Measurements from ENCODE around the gene SAA2. TPM values are rescaled to one million over a fixed set of nuclear protein-coding genes. Genes with fewer than 3 reads are reported as not detected.

SAA2 gene
- total and polyA plus RNA-seq, 2 of the 4 experiments (the other 2 are of a cell fraction) = not detected

DNA sequence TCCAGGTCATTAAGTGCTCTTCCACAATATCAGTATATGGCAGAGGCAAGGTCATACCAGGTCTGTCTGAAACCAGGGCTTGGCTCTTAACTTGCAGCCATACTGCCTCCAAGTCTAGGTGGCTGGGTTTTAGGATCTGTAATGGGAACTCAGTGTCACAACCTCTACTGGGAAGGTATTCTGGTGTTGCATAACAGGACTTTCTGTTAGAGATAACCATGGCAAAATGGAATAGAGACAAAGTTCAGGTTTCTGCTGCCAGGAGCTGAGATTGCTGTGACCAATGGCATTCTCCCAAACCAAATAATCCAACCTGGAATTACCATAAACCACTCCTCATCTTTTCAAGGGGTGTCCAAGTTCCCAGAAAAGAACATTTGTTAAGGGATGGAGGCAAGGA, 10.8 kb upstream of the SAA2 start:
- no peak overlapping the region for H2AFZ ChIP-seq (replicated peaks; ENCODE audit: low read length, poor library complexity)
- H4K91ac ChIP-seq (ENCODE audit: insufficient read depth, low read depth, low read length) = no peak overlapping the region
- H2BK120ac ChIP-seq (ENCODE audit: low read depth, low read length) = no peak overlapping the region
- ATAC-seq (ENCODE audit: low read depth) (no peak), DNase-seq (no peak)
- H2BK5ac ChIP-seq (ENCODE audit: low read depth, low read length, poor library complexity, severe bottlenecking) = no peak overlapping the region
- BruUV-seq (replicated peaks) = no TSS peak
- no peak overlapping the region for H3K9ac ChIP-seq (ENCODE audit: low read depth, low read length)
- H3K36me3 ChIP-seq (ENCODE audit: control insufficient read depth, insufficient read depth, low read length) = no peaks in the 10 kb centered on the region
- H3K4ac ChIP-seq (ENCODE audit: low read depth, low read length) = no peak overlapping the region
- no peak overlapping the region for H2AK5ac ChIP-seq (ENCODE audit: low read depth, low read length)
- no peak overlapping the region for H3K18ac ChIP-seq (ENCODE audit: low read depth, low read length)
- intact Hi-C loops (cut with micrococcal nuclease) = no loop called here
- no peaks in the 10 kb centered on the region for H3K4me1 ChIP-seq (ENCODE audit: control insufficient read depth, insufficient read depth, low read length)
- H3K14ac ChIP-seq (replicated peaks; ENCODE audit: low read depth, low read length) = no peak overlapping the region
- H4K8ac ChIP-seq (ENCODE audit: low read depth in 2 of 2, low read length in 2 of 2) = no peak overlapping the region
- H3K9me1 ChIP-seq (ENCODE audit: insufficient read depth, low read length) = no peaks in the 10 kb centered on the region
- no peak overlapping the region for H3K4me3 ChIP-seq (ENCODE audit: insufficient read depth, low read depth, low read length)
- no peaks in the 10 kb centered on the region for H4K20me1 ChIP-seq (ENCODE audit: insufficient read depth, low read length)
- dilution Hi-C loops (cut with HindIII; ENCODE audit: low sequenced_read_pairs, unreplicated experiment) = no loop called here
- H2BK15ac ChIP-seq (ENCODE audit: low read depth, low read length) = no peak overlapping the region
- H2BK20ac ChIP-seq (ENCODE audit: low read depth, low read length) = no peak overlapping the region
- POLR2A ChIA-PET (ENCODE audit: unreplicated experiment) = no interaction called here
- H3K27ac ChIP-seq (ENCODE audit: insufficient read depth, low read length) = no peak overlapping the region
- no peak overlapping the region for H4K5ac ChIP-seq (ENCODE audit: low read depth, low read length)
- no peak overlapping the region for H2AK9ac ChIP-seq (replicated peaks; ENCODE audit: low read depth, low read length, poor library complexity)
- no peak overlapping the region for H3K56ac ChIP-seq (ENCODE audit: extremely low read depth, insufficient read depth, low read length)
- TF ChIP-seq RFX5 (IDR thresholded peaks at IDR 0.05; ENCODE audit: low read depth, low read length) (no peak), SMC3 (IDR thresholded peaks at IDR 0.05; ENCODE audit: low read depth, low read length) (no peak), ELK1 (IDR thresholded peaks at IDR 0.05; ENCODE audit: borderline replicate concordance, low read depth, low read length) (no peak)
- CTCF ChIA-PET = no interaction called here
- H3K4me2 ChIP-seq (ENCODE audit: low read depth, low read length) = no peak overlapping the region
- no peaks in the 10 kb centered on the region for H3K9me3 ChIP-seq (ENCODE audit: control insufficient read depth, insufficient read depth, low read length)
- in situ Hi-C loops (cut with MboI; ENCODE audit: low sequenced_read_pairs) = no loop called here
- H3K23ac ChIP-seq (ENCODE audit: low read depth, low read length) = no peak overlapping the region
- H3K27me3 ChIP-seq (ENCODE audit: control insufficient read depth, insufficient read depth, low read length) = peaks cover 9% of the 10 kb centered on the region
- no peaks in the 10 kb centered on the region for H3K79me1 ChIP-seq (ENCODE audit: low read depth in 1 of 2, low read length in 2 of 2)

Data from IMR-90 (cell line).